Psoas muscle (tissue), 8 donors: ENCODE measurements around the gene ACBD4. TPM values are rescaled to one million over a fixed set of nuclear protein-coding genes. Genes with fewer than 3 reads are reported as not detected.

ENCODE experiments used
- ATAC-seq, 4 donors: fragments of 200-7000 bp; cut with Tn5 transposase; one replicate each; pipeline ENCODE4 v1.9.1; 2020; ENCODE audit warnings: moderate library complexity in 3 of 4, mild to moderate bottlenecking in 2 of 4
- DNase-seq, 2 donors: peaks; one replicate each; pipeline ENCODE4 v3.0.0-alpha.2; 2020
- H3K27ac ChIP-seq: fragments of 200-600 bp; one replicate; pipeline ENCODE4 v1.8.0; 2022
- H3K27me3 ChIP-seq, 3 donors: fragments of 200-600 bp in 1 of 3; one replicate each; pipeline versions ENCODE4 v1.6.1 to v1.8.0; 2013 to 2022; ENCODE audit warnings: low read length in 2 of 3, mild to moderate bottlenecking in 2 of 3, moderate library complexity in 1 of 3; ENCODE audit not compliant: insufficient read depth in 3 of 3
- H3K36me3 ChIP-seq, 2 donors: fragments of 200-600 bp in 1 of 2; one replicate each; pipeline versions ENCODE4 v1.6.1 to v1.8.0; 2013 to 2022; ENCODE audit warnings: low read depth in 1 of 2, mild to moderate bottlenecking in 1 of 2, moderate library complexity in 1 of 2; ENCODE audit not compliant: insufficient read depth in 1 of 2
- H3K4me1 ChIP-seq: fragments of 200-600 bp; one replicate; pipeline ENCODE4 v1.8.0; 2022
- H3K4me3 ChIP-seq: fragments of 200-600 bp; one replicate; pipeline ENCODE4 v1.8.0; 2022; ENCODE audit warnings: mild to moderate bottlenecking
- H3K9me3 ChIP-seq: fragments of 200-600 bp; one replicate; pipeline ENCODE4 v1.8.0; 2022
- CTCF ChIP-seq: fragments of 200-600 bp; IDR thresholded peaks from one replicate; pipeline ENCODE4 v1.8.0; 2022; ENCODE audit warnings: antibody characterized with exemption
- WGBS, 3 donors: extraction: QIAGEN DNeasy Blood & Tissue Kit; methylation state at CpG; one replicate each; pipeline versions ENCODE4 v1.1.6 to v1.1.7; 2013; 5-methylcytosine and 5-hydroxymethylcytosine counted together
- intact Hi-C, 2 donors: fragments of 100-400 bp; cut with DNase I; formaldehyde crosslinking; loops; one replicate each; pipeline versions ENCODE4 v1.11.0 to v1.14.2; 2022
- polyA plus RNA-seq, 3 donors: library from polyadenylated mRNA; stranded (reverse); fragments of 200-250 nt; gene quantifications; one replicate each; pipeline ENCODE4 v1.2.3, GENCODE V29; 2013
- total RNA-seq, 4 donors: library from RNA; stranded (reverse); fragmentation: NEBNext Ultra II Directional in 2 of 4; extraction: Animal tissue kit (Norgen Biotek cat#: 25700) in 2 of 4; gene quantifications; one replicate each; pipeline versions ENCODE4 v1.2.1 to v1.2.4, GENCODE V29; 2021 to 2023
- donor health status: healthy with polysubstance abuse.
- donor health status: DM: no; HTN: no; CAD: no; lungs with moderate emphysema.
- donor health status: Bipolar disorder and iron deficiency.
- donor health status: healthy.
- donor health status: DM: yes; HTN: yes; CAD: no.
- donor health status: DM: no; HTN: no; CAD: no.
- donor health status: DM: no; HTN: no; CAD: no.
- donor health status: DM: yes; HTN: yes; CAD: no.

Gene ACBD4
- total and polyA plus RNA-seq, 7 donors: 2.7 to 8.2 (median 4.4) TPM

GRCh38 chr17:45168991-45169752, 33.7 kb downstream of the ACBD4 start:
- DNase-seq (peak in 1 of 2 donors; percentile 49), ATAC-seq (no peak)
- H3K4me3 ChIP-seq: no peak overlapping the region
- no peaks in the 10 kb centered on the region for H3K9me3 ChIP-seq
- intact Hi-C loops: no loop called here
- TF ChIP-seq CTCF: no peak
- H3K27me3 ChIP-seq: no peaks in the 10 kb centered on the region
- peaks cover 0 to 53% of the 10 kb centered on the region in 2 donors for H3K36me3 ChIP-seq
- WGBS, 3 donors: 92 to 93% (median 92%) methylated on average over 38 to 43 of the region's 43 CpGs
- H3K4me1 ChIP-seq: peaks cover 29% of the 10 kb centered on the region
- peak overlapping the region; percentile 82 for H3K27ac ChIP-seq

GRCh38 chr17:45170280-45170930, 34.9 kb downstream of the ACBD4 start:
- intact Hi-C loops: no loop called here
- Histone ChIP-seq H3K36me3 (peaks cover 0 to 41% of the 10 kb centered on the region in 2 donors), H3K27ac (peak overlapping the region; percentile 82), H3K27me3 (no peaks in the 10 kb centered on the region), H3K4me3 (no peak overlapping the region), H3K9me3 (no peaks in the 10 kb centered on the region), H3K4me1 (peaks cover 29% of the 10 kb centered on the region)
- TF ChIP-seq CTCF: no peak
- DNase-seq: no peak
- no peak for ATAC-seq
- 53 to 77% (median 60%) methylated on average over 12 of the region's 12 CpGs for WGBS, 3 donors

- intact Hi-C loops: no loop called here
- Histone ChIP-seq H3K9me3 (no peaks in the 10 kb centered on the region), H3K4me3 (peak overlapping the region; percentile 44), H3K27me3 (no peaks in the 10 kb centered on the region), H3K4me1 (peaks cover 29% of the 10 kb centered on the region), H3K36me3 (peaks cover 0 to 36% of the 10 kb centered on the region in 2 donors), H3K27ac (peak overlapping the region; percentile 82)
- WGBS, 3 donors: 13 to 19% (median 17%) methylated on average over 5 of the region's 5 CpGs
- peak; percentile 80 to 92 for DNase-seq
- no peak for TF ChIP-seq CTCF
- ATAC-seq: peak; percentile 69 to 85 (median 80)
Observed at GRCh38 chr17:45170931-45171337, 35.4 kb downstream of the ACBD4 start.

GRCh38 chr17:45171338-45172231, 36.1 kb downstream of the ACBD4 start:
- intact Hi-C loops: loop anchor here in 1 of 2 donors (2.0 kb wide), 1 partner anchor 19 kb away; no protein-coding TSS in a partner anchor
- peak overlapping the region; percentile 82 for H3K27ac ChIP-seq
- H3K4me1 ChIP-seq: peaks cover 29% of the 10 kb centered on the region
- peak; percentile 61 to 80 (median 64) for ATAC-seq
- WGBS, 3 donors: 20 to 33% (median 21%) methylated on average over 13 to 20 of the region's 20 CpGs
- peak overlapping the region; percentile 44 for H3K4me3 ChIP-seq
- no peaks in the 10 kb centered on the region for H3K9me3 ChIP-seq
- peaks cover 0 to 31% of the 10 kb centered on the region in 2 donors for H3K36me3 ChIP-seq
- DNase-seq: peak; percentile 53 to 76
- no peaks in the 10 kb centered on the region for H3K27me3 ChIP-seq
- TF ChIP-seq CTCF: no peak
